PC-9 (cell line): Measurements from ENCODE around the gene EID3. TPM values are rescaled to one million over a fixed set of nuclear protein-coding genes. Genes with fewer than 3 reads are reported as not detected.
A peak's percentile ranks its signal among the peaks of the same experiment; 100 is the strongest.

Experiments
- Bru-seq: library from RNA; stranded (reverse); fragments of 400-500 nt; gene quantifications from one replicate; lab custom pipeline; 2021; lab: Mats Ljungman, UMichigan
- BruChase-seq, 2 experiments: library from RNA; stranded (reverse); fragments of 400-500 nt; gene quantifications; one replicate each; lab custom pipeline; 2021; lab: Mats Ljungman, UMichigan
- BruUV-seq: library from RNA; stranded (reverse); fragments of 400-500 nt; replicated peaks from 2 replicates; lab custom pipeline; 2021; lab: Mats Ljungman, UMichigan
- CTCF ChIA-PET: fragments of 300-600 bp; sonication (Branson Sonifier 250); formaldehyde crosslinking; loops from one replicate; lab custom pipeline; 2022; ENCODE audit warnings: antibody characterized with exemption; lab: Charles Lee
- POLR2A ChIA-PET: fragments of 300-600 bp; sonication (Branson Sonifier 250); formaldehyde crosslinking; loops from one replicate; lab custom pipeline; 2022; ENCODE audit warnings: antibody characterized with exemption; ENCODE audit not compliant: unreplicated experiment; lab: Charles Lee
- DNase-seq, 2 experiments: peaks; one replicate each; pipeline versions ENCODE4 v3.0.0 to v3.0.0-alpha.2; 2015 to 2022; ENCODE audit warnings: mixed read lengths in 1 of 2
- H2AFZ ChIP-seq: fragments of 200-600 bp; sonication (generic); 2 replicates; pipeline ENCODE4 v1.8.1; 2017; ENCODE audit warnings: antibody characterized with exemption
- H3F3A ChIP-seq: fragments of 200-600 bp; sonication (generic); 2 replicates; pipeline ENCODE4 v1.8.1; 2017; ENCODE audit warnings: antibody characterized with exemption, mild to moderate bottlenecking, low read depth; ENCODE audit not compliant: insufficient read depth
- H3K27ac ChIP-seq: fragments of 200-600 bp; sonication (generic); 2 replicates; pipeline ENCODE4 v1.6.1; 2016; ENCODE audit warnings: mixed run types
- H3K27me3 ChIP-seq: fragments of 200-600 bp; sonication (generic); 2 replicates; pipeline ENCODE4 v1.6.1; 2016; ENCODE audit warnings: low read depth, mixed run types; ENCODE audit not compliant: insufficient read depth
- H3K36me3 ChIP-seq: fragments of 200-600 bp; sonication (generic); 2 replicates; pipeline ENCODE4 v1.6.1; 2016; ENCODE audit warnings: low read depth, mixed run types
- H3K4me1 ChIP-seq: fragments of 200-600 bp; sonication (generic); replicated peaks from 2 replicates; pipeline ENCODE4 v1.6.1; 2016; ENCODE audit warnings: mixed run types; ENCODE audit not compliant: insufficient read depth
- H3K4me2 ChIP-seq: fragments of 200-600 bp; sonication (generic); 2 replicates; pipeline ENCODE4 v1.6.1; 2017; ENCODE audit warnings: mixed run types
- H3K4me3 ChIP-seq: fragments of 200-600 bp; sonication (generic); 2 replicates; pipeline ENCODE4 v1.6.1; 2016; ENCODE audit warnings: mixed run types
- H3K79me2 ChIP-seq: fragments of 200-600 bp; sonication (generic); 2 replicates; pipeline ENCODE4 v1.6.1; 2017; ENCODE audit warnings: low read depth, mixed run types
- H3K9me2 ChIP-seq: fragments of 200-600 bp; sonication (generic); 2 replicates; pipeline ENCODE4 v1.8.1; 2017; ENCODE audit warnings: mild to moderate bottlenecking; ENCODE audit not compliant: insufficient read depth
- H3K9me3 ChIP-seq: fragments of 200-600 bp; sonication (generic); 2 replicates; pipeline ENCODE4 v1.8.1; 2016; ENCODE audit warnings: low read depth; ENCODE audit not compliant: insufficient read depth
- H4K20me1 ChIP-seq: fragments of 200-600 bp; sonication (generic); 2 replicates; pipeline ENCODE4 v1.8.1; 2017; ENCODE audit not compliant: insufficient read depth
- CTCF ChIP-seq: fragments of 200-600 bp; sonication (generic); conservative IDR thresholded peaks from 2 replicates; pipeline ENCODE4 v1.6.1; 2017; ENCODE audit warnings: mixed run types, antibody characterized with exemption, mild to moderate bottlenecking, moderate library complexity
- EZH2 ChIP-seq: fragments of 200-600 bp; sonication (generic); IDR thresholded peaks from 2 replicates; pipeline ENCODE4 v1.8.0; 2017; ENCODE audit warnings: antibody characterized with exemption, low read depth
- intact Hi-C: fragments of 100-400 bp; cut with micrococcal nuclease; formaldehyde crosslinking; loops from one replicate; pipeline ENCODE4 v1.10.0; 2022; ENCODE audit not compliant: unreplicated experiment
- long read RNA-seq: library from polyadenylated mRNA; stranded (forward); transcript quantifications from one replicate; pipeline ENCODE4 v2.0.0, GENCODE V29; 2022
- total RNA-seq: library from RNA; stranded (reverse); gene quantifications from 2 replicates; pipeline ENCODE4 v1.2.3, GENCODE V29; 2021

The EID3 gene
- 42.4 and 47.4 TPM in 2 replicates for total RNA-seq
- percentile 100 among the genes with signal in this experiment for Bru-seq, nascent RNA
- BruChase-seq, experiment 1, labeled RNA remaining after a 2-hour chase, result percentile 100 among the genes with signal in this experiment
- BruChase-seq, experiment 2, labeled RNA remaining after a 6-hour chase, result percentile 95 among the genes with signal in this experiment
- long read RNA-seq, partial matches to known transcripts, result 0 of 2 reads
- long read RNA-seq, other reads (novel, unspliced or antisense), result 0 of 2 reads

DNA sequence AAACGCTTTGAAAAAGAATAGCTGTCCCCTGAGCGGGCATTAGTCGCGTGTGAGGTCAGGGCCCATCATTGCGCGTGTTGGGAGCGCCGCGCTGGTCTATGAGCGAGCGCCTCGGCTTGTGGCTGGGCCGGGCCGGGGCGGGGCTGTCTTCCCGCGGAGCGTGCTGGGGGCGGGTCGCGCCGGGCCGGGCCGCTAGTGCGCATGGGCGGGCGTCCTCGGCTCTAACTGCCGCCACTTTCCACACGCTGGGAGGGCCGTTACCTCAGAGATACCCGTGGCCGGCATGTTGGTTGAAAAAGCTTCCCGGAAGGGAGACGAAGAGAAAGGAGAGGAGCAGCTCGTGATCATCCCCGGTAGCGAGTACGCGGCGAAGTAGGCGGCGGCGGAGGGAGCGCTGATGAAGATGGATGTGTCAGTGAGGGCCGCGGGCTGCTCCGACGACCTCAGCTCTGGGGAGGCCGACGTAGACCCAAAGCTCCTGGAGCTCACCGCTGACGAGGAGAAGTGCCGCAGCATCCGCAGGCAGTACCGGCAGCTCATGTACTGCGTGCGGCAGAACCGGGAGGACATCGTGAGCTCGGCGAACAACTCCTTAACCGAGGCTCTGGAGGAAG, at the start of gene EID3:
EID3 (plus strand) TSS at position 202 of the 614 bp plus-strand sequence; CDS start at position 398, 196 bp downstream.
- H3K27me3 ChIP-seq, result no peaks in the 10 kb centered on the region
- peak within 1 kb of the TSS; percentile 97 for H3K4me2 ChIP-seq
- no peak within 1 kb of the TSS for H2AFZ ChIP-seq
- ChIA-PET CTCF (no interaction called here), POLR2A (interaction anchor here (0.5 to 1.1 kb wide), 6 partner anchors 13 to 376 kb away, joined by 3 to 6 read pairs (median 3); no protein-coding TSS in a partner anchor)
- H3K9me2 ChIP-seq, result no peaks in the 10 kb centered on the region
- peak within 1 kb of the TSS; percentile 59 for H3K4me3 ChIP-seq
- intact Hi-C loops, result no loop called here
- peaks cover 72% of the 10 kb centered on the region for H3K36me3 ChIP-seq
- H3K9me3 ChIP-seq, result no peaks in the 10 kb centered on the region
- no peak for TF ChIP-seq CTCF
- TF ChIP-seq EZH2, result no peak
- no TSS peak for BruUV-seq
- peak; percentile 71 to 80 for DNase-seq
- peaks cover 100% of the 10 kb centered on the region for H3K79me2 ChIP-seq
- H3K27ac ChIP-seq, result peak within 1 kb of the TSS; percentile 86
- peaks cover 100% of the 10 kb centered on the region for H3F3A ChIP-seq
- H3K4me1 ChIP-seq, result peaks cover 67% of the 10 kb centered on the region
- H4K20me1 ChIP-seq, result peaks cover 100% of the 10 kb centered on the region

- ChIA-PET CTCF (interaction anchor here (0.6 kb wide), 1 partner anchor 41 kb away, joined by 14 read pairs; no protein-coding TSS in a partner anchor), POLR2A (interaction anchor here (0.7 kb wide), 1 partner anchor 32 kb away, joined by 3 read pairs; no protein-coding TSS in a partner anchor)
- Histone ChIP-seq H3K27me3 (no peaks in the 10 kb centered on the region), H3K4me2 (no peak overlapping the region), H2AFZ (no peak overlapping the region), H3K27ac (peak overlapping the region; percentile 38), H3K79me2 (no peaks in the 10 kb centered on the region), H3F3A (peaks cover 23% of the 10 kb centered on the region), H3K9me3 (no peaks in the 10 kb centered on the region), H4K20me1 (no peaks in the 10 kb centered on the region), H3K4me3 (no peak overlapping the region), H3K36me3 (no peaks in the 10 kb centered on the region), H3K4me1 (peaks cover 26% of the 10 kb centered on the region), H3K9me2 (no peaks in the 10 kb centered on the region)
- no TSS peak for BruUV-seq
- intact Hi-C loops, result loop anchor here (5.0 kb wide), 1 partner anchor 36 kb away; no protein-coding TSS in a partner anchor
- no peak for TF ChIP-seq CTCF
- no peak for TF ChIP-seq EZH2
- no peak for DNase-seq
Observed at GRCh38 chr12:104257913-104258472, 45.5 kb upstream of the EID3 start.

DNA sequence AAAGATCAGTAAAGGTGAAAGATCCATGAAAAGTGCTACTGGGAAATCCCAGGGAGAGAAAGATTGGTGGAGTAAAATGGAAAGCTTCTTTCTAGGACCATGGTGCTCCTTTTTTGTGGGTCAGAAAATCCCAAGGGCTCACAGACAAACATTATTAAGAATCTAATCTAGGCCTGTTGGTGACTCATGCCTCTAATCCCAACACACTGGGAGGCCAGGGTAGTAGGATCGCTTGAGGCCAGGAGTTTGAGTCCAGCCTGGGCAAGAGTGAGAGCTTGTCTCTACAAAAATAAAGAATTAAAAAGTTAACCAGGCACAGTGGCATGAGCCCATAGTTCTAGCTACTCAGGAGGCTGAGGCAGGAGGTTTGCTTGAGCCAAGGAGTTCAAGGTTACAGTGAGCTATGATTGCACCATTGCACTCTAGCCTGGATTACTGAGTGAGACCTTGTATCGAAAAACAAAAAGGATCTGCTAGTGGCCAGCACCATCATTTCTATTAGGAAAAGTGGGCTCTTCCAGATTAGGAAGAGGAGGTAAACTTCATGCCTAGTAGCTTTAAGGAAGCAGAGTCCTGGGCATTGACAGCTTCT, 45.0 kb upstream of the EID3 start:
- H3K79me2 ChIP-seq, result no peaks in the 10 kb centered on the region
- no peaks in the 10 kb centered on the region for H3K9me3 ChIP-seq
- no peaks in the 10 kb centered on the region for H3K9me2 ChIP-seq
- H3F3A ChIP-seq, result peaks cover 27% of the 10 kb centered on the region
- H4K20me1 ChIP-seq, result no peaks in the 10 kb centered on the region
- no TSS peak for BruUV-seq
- H3K36me3 ChIP-seq, result no peaks in the 10 kb centered on the region
- ChIA-PET CTCF (no interaction called here), POLR2A (interaction anchor here (0.6 to 0.7 kb wide), 3 partner anchors 19 to 32 kb away, joined by 3 to 14 read pairs (median 7); no protein-coding TSS in a partner anchor)
- no peaks in the 10 kb centered on the region for H3K27me3 ChIP-seq
- intact Hi-C loops, result loop anchor here (5.0 kb wide), 1 partner anchor 36 kb away; no protein-coding TSS in a partner anchor
- H3K27ac ChIP-seq, result peak overlapping the region; percentile 38; the same call in 1 of the 2 replicates
- DNase-seq, result no peak
- peaks cover 30% of the 10 kb centered on the region for H3K4me1 ChIP-seq
- H3K4me3 ChIP-seq, result no peak overlapping the region
- H3K4me2 ChIP-seq, result no peak overlapping the region
- H2AFZ ChIP-seq, result no peak overlapping the region
- TF ChIP-seq CTCF (no peak), EZH2 (no peak)
